GM12875 (cell line): ENCODE measurements around the gene AMZ2.

Experiments
- H3K4me3 ChIP-seq: one replicate; pipeline ENCODE4 v1.5.1; 2011; ENCODE audit warnings: low read depth, low read length, control low read depth
- CTCF ChIP-seq: IDR thresholded peaks from 2 replicates; pipeline ENCODE4 v1.5.1; 2011; ENCODE audit warnings: low read depth, mild to moderate bottlenecking, control low read depth, inconsistent platforms, low read length, moderate library complexity, borderline replicate concordance; ENCODE audit not compliant: insufficient read depth

AMZ2 gene

GRCh38 chr17:68302066-68302564, 54.3 kb downstream of the AMZ2 start:
- TF ChIP-seq CTCF, result no peak
- no peak overlapping the region for H3K4me3 ChIP-seq

GRCh38 chr17:68302666-68303065, 54.8 kb downstream of the AMZ2 start:
- no peak for TF ChIP-seq CTCF
- no peak overlapping the region for H3K4me3 ChIP-seq

- no peak for TF ChIP-seq CTCF
- H3K4me3 ChIP-seq, result no peak overlapping the region
Measured at GRCh38 chr17:68304706-68305105, 56.9 kb downstream of the AMZ2 start.

GRCh38 chr17:68305142-68305541, 57.3 kb downstream of the AMZ2 start:
- no peak for TF ChIP-seq CTCF

More at GRCh38 chr17:68305142-68305541, 57.3 kb downstream of the AMZ2 start:
- H3K4me3 ChIP-seq, result no peak overlapping the region
